GM12878 (cell line): Measurements from ENCODE around the gene KCNQ1.

ENCODE experiments used
- ATF3 ChIP-seq: IDR thresholded peaks from 2 replicates; pipeline ENCODE4 v1.6.1; 2011; ENCODE audit warnings: low read depth, mild to moderate bottlenecking, low read length, moderate library complexity, borderline replicate concordance; ENCODE audit errors: extremely low read depth
- HCFC1 ChIP-seq: fragments of 150-350 bp; IDR thresholded peaks from 2 replicates; pipeline ENCODE4 v1.6.1; 2014; ENCODE audit warnings: low read length
- NRF1 ChIP-seq: conservative IDR thresholded peaks from 2 replicates; pipeline ENCODE4 v1.6.1; 2011; ENCODE audit warnings: mild to moderate bottlenecking, low read depth, low read length, improper control_type of control experiment
- POLR2A ChIP-seq: IDR thresholded peaks from 2 replicates; pipeline ENCODE4 v1.6.1; 2011; ENCODE audit warnings: low read depth, mild to moderate bottlenecking, low read length
- POLR2AphosphoS5 ChIP-seq: IDR thresholded peaks from 2 replicates; pipeline ENCODE4 v1.6.1; 2011; ENCODE audit warnings: mild to moderate bottlenecking, low read length, inconsistent platforms
- TF ChIP-seq, protein P1 (sequence below), 3 experiments: IDR thresholded peaks in 2 of 3; conservative IDR thresholded peaks in 1 of 3; 2 replicates each; pipeline ENCODE4 v1.5.1; 2011; ENCODE audit warnings: low read depth in 3 of 3, low read length in 3 of 3, mild to moderate bottlenecking in 3 of 3, control low read depth in 2 of 3, moderate library complexity in 2 of 3, inconsistent platforms in 1 of 3, mixed read lengths in 1 of 3; ENCODE audit not compliant: control insufficient read depth in 2 of 3, insufficient read depth in 1 of 3; ENCODE audit errors: extremely low read depth in 1 of 3

- TF ChIP-seq POLR2AphosphoS5: no peak
- no peak for TF ChIP-seq NRF1
- no peak for TF ChIP-seq POLR2A
- no peak for TF ChIP-seq HCFC1
- TF ChIP-seq, protein P1, sequence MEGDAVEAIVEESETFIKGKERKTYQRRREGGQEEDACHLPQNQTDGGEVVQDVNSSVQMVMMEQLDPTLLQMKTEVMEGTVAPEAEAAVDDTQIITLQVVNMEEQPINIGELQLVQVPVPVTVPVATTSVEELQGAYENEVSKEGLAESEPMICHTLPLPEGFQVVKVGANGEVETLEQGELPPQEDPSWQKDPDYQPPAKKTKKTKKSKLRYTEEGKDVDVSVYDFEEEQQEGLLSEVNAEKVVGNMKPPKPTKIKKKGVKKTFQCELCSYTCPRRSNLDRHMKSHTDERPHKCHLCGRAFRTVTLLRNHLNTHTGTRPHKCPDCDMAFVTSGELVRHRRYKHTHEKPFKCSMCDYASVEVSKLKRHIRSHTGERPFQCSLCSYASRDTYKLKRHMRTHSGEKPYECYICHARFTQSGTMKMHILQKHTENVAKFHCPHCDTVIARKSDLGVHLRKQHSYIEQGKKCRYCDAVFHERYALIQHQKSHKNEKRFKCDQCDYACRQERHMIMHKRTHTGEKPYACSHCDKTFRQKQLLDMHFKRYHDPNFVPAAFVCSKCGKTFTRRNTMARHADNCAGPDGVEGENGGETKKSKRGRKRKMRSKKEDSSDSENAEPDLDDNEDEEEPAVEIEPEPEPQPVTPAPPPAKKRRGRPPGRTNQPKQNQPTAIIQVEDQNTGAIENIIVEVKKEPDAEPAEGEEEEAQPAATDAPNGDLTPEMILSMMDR (IDR thresholded peaks at IDR 0.05 in 2 of 3, conservative IDR thresholded peaks at IDR 0.05 in 1 of 3; ENCODE audit: control insufficient read depth in 2 of 3, extremely low read depth in 1 of 3, insufficient read depth in 1 of 3, low read depth in 3 of 3, low read length in 3 of 3): no peak
- TF ChIP-seq ATF3: no peak
Observed at GRCh38 chr11:2728128-2728662, 283.4 kb downstream of the KCNQ1 start.
